ENCODE data around the gene CLEC4D.
"Not testable (repeated sequence)": the region's sequence is repeated elsewhere in the genome, so short reads cannot be mapped to it uniquely, and the experiment has no call there.

Gene CLEC4D

GRCh38 chr12:8513256-8513655 lies at the start of gene CLEC4D:
Gene CLEC4D (plus strand): TSS chr12:8513503. CDS start chr12:8513733, 230 bp downstream.
- DNase-seq (ENCODE audit: low read depth) = no peak
- H3K4me3 ChIP-seq (ENCODE audit: low read depth, low read length) = no peak within 1 kb of the TSS

- H3K4me3 ChIP-seq (ENCODE audit: low read depth, low read length) = no peak overlapping the region
- no peak for DNase-seq (ENCODE audit: low read depth)
These were observed 47.9 kb upstream of the CLEC4D start for GRCh38 chr12:8465301-8465996.

GRCh38 chr12:8466241-8466640 lies 47.1 kb upstream of the CLEC4D start:
- no peak overlapping the region for H3K4me3 ChIP-seq (ENCODE audit: low read depth, low read length)
- no peak for DNase-seq (ENCODE audit: low read depth)

GRCh38 chr12:8471090-8471489 lies 42.2 kb upstream of the CLEC4D start:
- DNase-seq (ENCODE audit: low read depth) = no peak
- H3K4me3 ChIP-seq (ENCODE audit: low read depth, low read length) = no peak overlapping the region

DNA sequence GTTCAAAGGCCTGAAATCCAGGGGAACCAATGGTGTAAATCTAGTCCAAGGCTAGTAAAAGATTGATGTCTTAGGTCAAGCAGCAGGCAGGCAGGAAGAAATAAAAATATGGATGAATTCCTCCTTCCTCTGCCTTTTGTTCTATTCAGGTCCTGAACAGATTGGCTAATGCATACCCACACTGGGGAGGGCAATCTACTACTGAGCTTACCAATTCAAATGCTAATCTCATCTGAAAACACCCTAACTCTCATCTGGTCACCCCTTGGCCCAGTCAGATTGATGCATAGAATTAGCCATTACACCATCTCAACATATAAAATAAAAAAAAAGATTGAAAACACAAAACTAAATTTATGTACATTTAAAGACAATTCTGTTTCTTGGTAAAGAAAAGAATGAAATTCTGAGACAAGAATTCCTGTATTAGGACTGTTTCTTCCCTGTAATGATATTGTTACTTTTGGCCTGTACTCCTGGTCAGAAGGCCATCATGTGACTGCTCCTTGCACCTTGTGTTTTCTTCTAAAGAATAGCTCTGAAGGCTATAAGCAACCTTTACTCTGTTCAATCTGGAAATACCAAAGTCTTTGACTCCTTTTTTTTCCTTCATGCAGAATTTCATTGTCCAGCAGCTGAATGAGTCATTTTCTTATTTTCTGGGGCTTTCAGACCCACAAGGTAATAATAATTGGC lies 37.6 kb upstream of the CLEC4D start:
- H3K4me3 ChIP-seq (ENCODE audit: low read depth, low read length) = no peak overlapping the region
- no peak for DNase-seq (ENCODE audit: low read depth)

GRCh38 chr12:8482571-8483061 lies 30.7 kb upstream of the CLEC4D start:
- no peak for DNase-seq (ENCODE audit: low read depth)
- H3K4me3 ChIP-seq (ENCODE audit: low read depth, low read length) = no peak overlapping the region

DNA sequence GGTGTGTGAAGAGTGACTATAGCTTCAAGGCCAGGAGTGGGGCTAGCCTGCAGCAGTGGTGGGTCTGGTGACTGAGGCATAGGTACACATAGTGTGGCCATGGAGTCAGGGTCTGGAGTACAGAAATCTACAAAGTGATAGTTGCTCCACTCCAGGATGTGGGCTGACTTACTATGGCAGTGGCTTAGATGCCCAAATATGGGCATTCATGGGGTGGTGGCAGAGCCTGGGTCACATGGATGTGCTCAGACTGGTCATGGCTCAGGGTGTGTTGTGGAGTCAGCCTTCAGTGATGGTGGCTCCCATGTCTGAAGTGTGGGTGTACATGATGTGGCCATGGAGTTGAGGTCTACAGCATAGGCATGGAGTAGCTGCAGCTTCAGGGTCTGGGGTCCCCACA lies 30.2 kb upstream of the CLEC4D start:
- DNase-seq (ENCODE audit: low read depth) = no peak
- no peak overlapping the region for H3K4me3 ChIP-seq (ENCODE audit: low read depth, low read length)

DNA sequence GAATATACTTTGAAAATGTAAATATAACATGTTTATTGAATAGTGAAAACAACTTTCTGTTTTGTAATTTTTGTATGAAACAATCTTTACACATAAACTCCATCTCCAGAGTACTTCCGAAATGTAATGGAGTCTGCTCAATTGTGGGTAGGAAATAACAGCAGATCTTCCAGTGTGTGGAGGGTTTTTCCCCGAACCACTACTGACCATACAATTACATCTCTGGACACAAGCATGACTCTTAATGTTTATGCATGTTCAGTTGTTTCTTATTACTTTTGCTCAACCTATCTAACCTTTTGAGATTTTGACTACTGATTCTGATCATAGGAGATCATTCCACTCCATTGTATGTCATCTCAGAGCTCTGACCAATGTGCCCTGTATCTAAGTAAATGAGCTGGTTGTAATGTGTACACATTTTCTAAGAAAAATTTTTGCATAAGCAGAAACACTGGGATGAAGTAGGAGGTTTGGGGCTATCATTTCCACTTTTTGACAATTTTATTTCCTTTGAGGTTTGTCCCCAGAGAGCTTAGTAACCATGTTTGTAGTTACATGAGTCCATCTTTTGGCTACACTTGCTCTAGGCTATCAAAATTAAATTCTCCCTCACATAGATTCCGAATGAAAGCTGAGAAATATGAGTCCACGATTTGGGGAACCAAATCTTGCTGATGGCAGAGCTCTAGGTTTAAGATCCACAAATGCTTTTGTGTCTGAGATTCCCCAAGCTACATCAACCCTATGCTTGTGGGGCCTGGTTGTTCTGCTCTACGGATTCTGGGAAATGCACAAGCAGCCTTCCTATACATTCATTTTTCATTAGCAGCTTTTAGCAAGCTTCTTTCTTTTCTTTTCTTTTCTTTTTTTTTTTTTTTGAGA lies 21.4 kb upstream of the CLEC4D start:
- DNase-seq (ENCODE audit: low read depth) = no peak
- no peak overlapping the region for H3K4me3 ChIP-seq (ENCODE audit: low read depth, low read length)

- DNase-seq (ENCODE audit: low read depth) = no peak
- no peak overlapping the region for H3K4me3 ChIP-seq (ENCODE audit: low read depth, low read length)
These were observed 20.2 kb upstream of the CLEC4D start for GRCh38 chr12:8493084-8493483.

GRCh38 chr12:8495671-8496070 lies 17.6 kb upstream of the CLEC4D start:
- DNase-seq (ENCODE audit: low read depth); H3K4me3 ChIP-seq (ENCODE audit: low read depth, low read length): not testable (repeated sequence)

- H3K4me3 ChIP-seq (ENCODE audit: low read depth, low read length); DNase-seq (ENCODE audit: low read depth): not testable (repeated sequence)
These were observed 17.2 kb upstream of the CLEC4D start for GRCh38 chr12:8496074-8496473.

DNA sequence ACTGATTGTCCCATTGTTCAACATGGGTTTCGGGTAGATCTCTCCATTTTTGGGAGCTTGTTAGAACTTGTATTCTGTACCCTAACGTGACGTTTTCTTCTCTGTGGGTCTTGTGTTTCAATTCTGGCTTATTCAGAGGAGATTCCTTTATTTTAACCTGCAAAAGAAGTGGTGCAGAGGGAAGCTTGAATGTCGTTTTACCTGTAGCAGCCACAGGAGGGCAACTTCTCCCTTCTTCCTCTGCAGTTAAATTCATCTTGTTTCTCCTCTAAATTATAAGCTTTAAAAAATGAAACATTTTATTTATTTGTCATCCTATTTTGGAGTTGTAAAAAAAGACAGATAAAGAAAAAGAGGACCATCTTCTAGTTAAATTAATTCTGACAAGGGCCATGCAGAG lies 13.7 kb upstream of the CLEC4D start:
- DNase-seq (ENCODE audit: low read depth) = no peak
- no peak overlapping the region for H3K4me3 ChIP-seq (ENCODE audit: low read depth, low read length)

GRCh38 chr12:8501720-8502119 lies 11.6 kb upstream of the CLEC4D start:
- H3K4me3 ChIP-seq (ENCODE audit: low read depth, low read length) = no peak overlapping the region
- DNase-seq (ENCODE audit: low read depth) = no peak

- no peak for DNase-seq (ENCODE audit: low read depth)
These were observed 9.0 kb upstream of the CLEC4D start for GRCh38 chr12:8504351-8504750.

DNA sequence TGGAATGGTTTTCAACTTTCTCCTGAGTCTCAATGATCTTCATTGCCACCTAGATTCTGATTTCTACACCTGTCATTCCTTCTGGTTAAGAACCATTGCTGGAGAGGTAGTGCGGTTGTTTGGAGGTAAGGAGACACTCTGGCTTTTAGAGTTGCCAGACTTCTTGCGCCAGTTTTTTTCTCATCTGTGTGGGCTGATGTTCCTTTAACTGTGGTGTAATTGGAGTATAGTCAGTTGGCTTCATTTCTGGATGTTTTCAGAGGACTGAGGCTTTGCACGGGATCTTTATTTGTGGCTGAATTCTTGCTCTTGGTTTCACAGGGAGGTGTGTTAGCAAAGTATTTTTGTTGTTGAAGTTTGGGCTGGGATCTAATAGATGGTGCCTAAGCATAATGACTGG lies 5.7 kb upstream of the CLEC4D start:
- DNase-seq (ENCODE audit: low read depth) = no peak
- no peak overlapping the region for H3K4me3 ChIP-seq (ENCODE audit: low read depth, low read length)

More at GRCh38 chr12:8504351-8504750, 9.0 kb upstream of the CLEC4D start:
- no peak overlapping the region for H3K4me3 ChIP-seq (ENCODE audit: low read depth, low read length)

GRCh38 chr12:8508223-8508622 lies 5.1 kb upstream of the CLEC4D start:
- H3K4me3 ChIP-seq (ENCODE audit: low read depth, low read length) = no peak overlapping the region
- no peak for DNase-seq (ENCODE audit: low read depth)

GRCh38 chr12:8508910-8509841 lies 4.1 kb upstream of the CLEC4D start:
- DNase-seq (ENCODE audit: low read depth) = no peak
- H3K4me3 ChIP-seq (ENCODE audit: low read depth, low read length) = no peak overlapping the region

- no peak for DNase-seq (ENCODE audit: low read depth)
- H3K4me3 ChIP-seq (ENCODE audit: low read depth, low read length) = no peak overlapping the region
These were observed 4.7 kb downstream of the CLEC4D start for GRCh38 chr12:8517971-8518370.

GRCh38 chr12:8519171-8519570 lies 5.9 kb downstream of the CLEC4D start:
- no peak for DNase-seq (ENCODE audit: low read depth)
- H3K4me3 ChIP-seq (ENCODE audit: low read depth, low read length) = no peak overlapping the region
